SK-N-MC (cell line): Measurements from ENCODE around the gene ZMYND10.

ENCODE experiments used
- EZH2 ChIP-seq: fragments of 200-600 bp; sonication (generic); IDR thresholded peaks from one replicate; pipeline ENCODE4 v1.6.1; 2017; ENCODE audit warnings: antibody characterized with exemption
- FOXP2 ChIP-seq: optimal IDR thresholded peaks from 2 replicates; pipeline ENCODE3; 2011; ENCODE audit warnings: mild to moderate bottlenecking, moderate library complexity; ENCODE audit not compliant: insufficient read depth; ENCODE audit errors: extremely low read length, control extremely low read depth
- POLR2AphosphoS5 ChIP-seq: IDR thresholded peaks from 2 replicates; pipeline ENCODE4 v1.6.1; 2012; ENCODE audit warnings: mild to moderate bottlenecking, low read depth, low read length, borderline replicate concordance

- TF ChIP-seq EZH2: no peak
- TF ChIP-seq POLR2AphosphoS5: peak; percentile 88
- TF ChIP-seq FOXP2: no peak
Measured at GRCh38 chr3:50350527-50351322, 5.2 kb upstream of the ZMYND10 start, which contains the start of the genes CYB561D2 and NPRL2.
